Muscle of arm (tissue), 12 donors: ENCODE results near the gene BEST2. TPM values are rescaled to one million over a fixed set of nuclear protein-coding genes. Genes with fewer than 3 reads are reported as not detected.
A peak's percentile ranks its signal among the peaks of the same experiment; 100 is the strongest.

Experiments
- DNase-seq: peaks from one replicate; pipeline ENCODE4 v3.0.0-alpha.2; 2013
- polyA plus RNA-seq, 12 donors: library from polyadenylated mRNA; unstranded; fragments of 120-200 nt; gene quantifications; one replicate each; pipeline ENCODE4 v1.2.1, GENCODE V29; 2013; ENCODE audit not compliant: insufficient read length in 12 of 12

BEST2 gene
- polyA plus RNA-seq, 12 donors, result 0.08 to 0.14 (median 0.11) TPM; not detected in 8

- DNase-seq, result no peak
Observed at GRCh38 chr19:12727745-12728433, 23.7 kb upstream of the BEST2 start.

- DNase-seq, result no peak
Observed at GRCh38 chr19:12730064-12730463, 21.5 kb upstream of the BEST2 start.

GRCh38 chr19:12731337-12731736 is 20.3 kb upstream of the BEST2 start:
- DNase-seq, result no peak

GRCh38 chr19:12733369-12734214 is 18.0 kb upstream of the BEST2 start:
- peak; percentile 18 for DNase-seq

GRCh38 chr19:12736995-12737834 is 14.4 kb upstream of the BEST2 start, which contains the start of gene GET3:
Gene GET3 (plus strand): TSS chr19:12737497. CDS start chr19:12737506, 9 bp downstream.
- peak; percentile 95 for DNase-seq

GRCh38 chr19:12737835-12738351 is 13.7 kb upstream of the BEST2 start:
- no peak for DNase-seq

GRCh38 chr19:12745166-12745897 is 6.3 kb upstream of the BEST2 start:
- no peak for DNase-seq

- DNase-seq, result no peak
Observed at GRCh38 chr19:12748489-12748888, 3.1 kb upstream of the BEST2 start.

GRCh38 chr19:12749938-12750521 is 1.6 kb upstream of the BEST2 start:
- DNase-seq, result no peak

GRCh38 chr19:12750851-12751250 is 740 bp upstream of the BEST2 start:
- DNase-seq, result no peak

- no peak for DNase-seq
Observed at GRCh38 chr19:12752056-12752781, 628 bp downstream of the BEST2 start.

GRCh38 chr19:12754465-12755196 is 3.0 kb downstream of the BEST2 start:
- no peak for DNase-seq

GRCh38 chr19:12756150-12756883 is 4.7 kb downstream of the BEST2 start:
- no peak for DNase-seq

- peak; percentile 64 for DNase-seq
Observed at GRCh38 chr19:12757544-12758274, 6.1 kb downstream of the BEST2 start.

- no peak for DNase-seq
Observed at GRCh38 chr19:12759686-12760085, 8.1 kb downstream of the BEST2 start.

- no peak for DNase-seq
Observed at GRCh38 chr19:12763100-12763499, 11.5 kb downstream of the BEST2 start.

GRCh38 chr19:12764698-12765097 is 13.1 kb downstream of the BEST2 start:
- DNase-seq, result no peak

- DNase-seq, result peak; percentile 61
Observed at GRCh38 chr19:12766051-12766521, 14.5 kb downstream of the BEST2 start.
